ENCODE data around the gene FBH1. TPM values are rescaled to one million over a fixed set of nuclear protein-coding genes. Genes with fewer than 3 reads are reported as not detected.

The FBH1 gene
- total and polyA plus RNA-seq, 9 of the 15 experiments (the other 6 are each of a cell fraction or from before 2014, with no cell fraction given): 13.4 to 108 (median 77.8) TPM

DNA sequence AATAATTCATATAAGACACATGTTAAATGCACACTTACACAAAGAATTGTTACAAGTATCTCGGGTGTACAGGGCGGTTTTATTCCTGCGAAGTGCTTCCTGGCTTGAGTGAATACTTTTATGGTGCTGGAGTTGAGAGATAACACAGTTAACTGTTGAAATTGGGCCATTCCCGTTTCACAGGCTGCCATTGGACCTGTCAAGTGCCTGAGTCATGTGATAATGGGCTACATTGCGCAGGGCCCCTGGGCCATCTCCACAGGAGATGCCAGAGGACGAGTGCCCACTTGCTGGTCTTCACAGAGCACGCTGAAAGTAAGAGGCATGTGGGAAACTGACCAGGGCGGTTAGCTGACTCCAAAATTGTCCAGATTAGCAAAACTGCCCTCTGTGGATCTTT lies 4.8 kb downstream of the FBH1 start (continued):
- TF ChIP-seq, protein P1, sequence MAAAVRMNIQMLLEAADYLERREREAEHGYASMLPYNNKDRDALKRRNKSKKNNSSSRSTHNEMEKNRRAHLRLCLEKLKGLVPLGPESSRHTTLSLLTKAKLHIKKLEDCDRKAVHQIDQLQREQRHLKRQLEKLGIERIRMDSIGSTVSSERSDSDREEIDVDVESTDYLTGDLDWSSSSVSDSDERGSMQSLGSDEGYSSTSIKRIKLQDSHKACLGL (CRISPR knock-in tag; IDR thresholded peaks at IDR 0.05; ENCODE audit: borderline replicate concordance, poor library complexity, severe bottlenecking): no peak
- TF ChIP-seq ZNF311 (CRISPR knock-in tag; IDR thresholded peaks at IDR 0.05) (no peak), EWSR1 (IDR thresholded peaks at IDR 0.05; ENCODE audit: borderline replicate concordance, low read depth, partially characterized antibody) (no peak), MAZ (CRISPR knock-in tag; conservative IDR thresholded peaks at IDR 0.05 in 1 of 2, IDR thresholded peaks at IDR 0.05 in 1 of 2) (0 out of 4 replicates have a peak, but pooled peaks of 1 of the 2 experiments have one; percentile 32), HOXB6 (CRISPR knock-in tag; IDR thresholded peaks at IDR 0.05; ENCODE audit: borderline replicate concordance) (no peak), JUND (IDR thresholded peaks at IDR 0.05; ENCODE audit: borderline replicate concordance, low read depth, low read length) (peak; percentile 39), JUND (tag; IDR thresholded peaks at IDR 0.05; ENCODE audit: borderline replicate concordance, low read depth, low read length) (no peak; the same call in 2 of the 3 replicates), ZNF785 (CRISPR knock-in tag; IDR thresholded peaks at IDR 0.05) (no peak), SAFB2 (IDR thresholded peaks at IDR 0.05; ENCODE audit: borderline replicate concordance, low read depth, low read length, severe bottlenecking) (no peak), KLF16 (IDR thresholded peaks at IDR 0.05) (no peak), HNRNPK (IDR thresholded peaks at IDR 0.05; ENCODE audit: low read depth, low read length, poor library complexity, severe bottlenecking) (no peak), NCOA4 (IDR thresholded peaks at IDR 0.05; ENCODE audit: partially characterized antibody) (no peak), CREM (IDR thresholded peaks at IDR 0.05; ENCODE audit: low read depth) (peak; percentile 39), KHSRP (IDR thresholded peaks at IDR 0.05) (no peak), BRD4 (IDR thresholded peaks at IDR 0.05) (no peak), ZNF324 (CRISPR knock-in tag; IDR thresholded peaks at IDR 0.05) (no peak), ZNF583 (CRISPR knock-in tag; IDR thresholded peaks at IDR 0.05) (no peak), NFRKB (IDR thresholded peaks at IDR 0.05; ENCODE audit: low read depth) (no peak), RFX7 (CRISPR knock-in tag; IDR thresholded peaks at IDR 0.05) (no peak)
- TF ChIP-seq, protein P2, sequence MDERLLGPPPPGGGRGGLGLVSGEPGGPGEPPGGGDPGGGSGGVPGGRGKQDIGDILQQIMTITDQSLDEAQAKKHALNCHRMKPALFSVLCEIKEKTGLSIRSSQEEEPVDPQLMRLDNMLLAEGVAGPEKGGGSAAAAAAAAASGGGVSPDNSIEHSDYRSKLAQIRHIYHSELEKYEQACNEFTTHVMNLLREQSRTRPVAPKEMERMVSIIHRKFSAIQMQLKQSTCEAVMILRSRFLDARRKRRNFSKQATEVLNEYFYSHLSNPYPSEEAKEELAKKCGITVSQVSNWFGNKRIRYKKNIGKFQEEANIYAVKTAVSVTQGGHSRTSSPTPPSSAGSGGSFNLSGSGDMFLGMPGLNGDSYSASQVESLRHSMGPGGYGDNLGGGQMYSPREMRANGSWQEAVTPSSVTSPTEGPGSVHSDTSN (CRISPR knock-in tag; IDR thresholded peaks at IDR 0.05; ENCODE audit: low read depth): no peak
- TF ChIP-seq, protein P2 (tag; conservative IDR thresholded peaks at IDR 0.05; ENCODE audit: low read depth): peak; percentile 41; the same call in 1 of the 2 replicates
- TF ChIP-seq, protein P3, sequence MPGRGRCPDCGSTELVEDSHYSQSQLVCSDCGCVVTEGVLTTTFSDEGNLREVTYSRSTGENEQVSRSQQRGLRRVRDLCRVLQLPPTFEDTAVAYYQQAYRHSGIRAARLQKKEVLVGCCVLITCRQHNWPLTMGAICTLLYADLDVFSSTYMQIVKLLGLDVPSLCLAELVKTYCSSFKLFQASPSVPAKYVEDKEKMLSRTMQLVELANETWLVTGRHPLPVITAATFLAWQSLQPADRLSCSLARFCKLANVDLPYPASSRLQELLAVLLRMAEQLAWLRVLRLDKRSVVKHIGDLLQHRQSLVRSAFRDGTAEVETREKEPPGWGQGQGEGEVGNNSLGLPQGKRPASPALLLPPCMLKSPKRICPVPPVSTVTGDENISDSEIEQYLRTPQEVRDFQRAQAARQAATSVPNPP (IDR thresholded peaks at IDR 0.05; ENCODE audit: borderline replicate concordance, insufficient read depth, insufficient read length): no peak
- TF ChIP-seq, protein P4, sequence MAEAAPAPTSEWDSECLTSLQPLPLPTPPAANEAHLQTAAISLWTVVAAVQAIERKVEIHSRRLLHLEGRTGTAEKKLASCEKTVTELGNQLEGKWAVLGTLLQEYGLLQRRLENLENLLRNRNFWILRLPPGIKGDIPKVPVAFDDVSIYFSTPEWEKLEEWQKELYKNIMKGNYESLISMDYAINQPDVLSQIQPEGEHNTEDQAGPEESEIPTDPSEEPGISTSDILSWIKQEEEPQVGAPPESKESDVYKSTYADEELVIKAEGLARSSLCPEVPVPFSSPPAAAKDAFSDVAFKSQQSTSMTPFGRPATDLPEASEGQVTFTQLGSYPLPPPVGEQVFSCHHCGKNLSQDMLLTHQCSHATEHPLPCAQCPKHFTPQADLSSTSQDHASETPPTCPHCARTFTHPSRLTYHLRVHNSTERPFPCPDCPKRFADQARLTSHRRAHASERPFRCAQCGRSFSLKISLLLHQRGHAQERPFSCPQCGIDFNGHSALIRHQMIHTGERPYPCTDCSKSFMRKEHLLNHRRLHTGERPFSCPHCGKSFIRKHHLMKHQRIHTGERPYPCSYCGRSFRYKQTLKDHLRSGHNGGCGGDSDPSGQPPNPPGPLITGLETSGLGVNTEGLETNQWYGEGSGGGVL (CRISPR knock-in tag; IDR thresholded peaks at IDR 0.05): no peak

Data from K562 (cell line).